Aorta (tissue), 5 donors: ENCODE results near the gene OR9G4. TPM values are rescaled to one million over a fixed set of nuclear protein-coding genes. Genes with fewer than 3 reads are reported as not detected.

ENCODE experiments used
- ATAC-seq: fragments of 200-7000 bp; cut with Tn5 transposase; one replicate; pipeline ENCODE4 v1.9.1; 2022; ENCODE audit warnings: moderate library complexity; ENCODE audit not compliant: low FRiP score
- DNase-seq, 2 donors: peaks; one replicate each; pipeline ENCODE4 v3.0.0-alpha.2; 2020
- H3K27ac ChIP-seq, 2 donors: one replicate each; pipeline ENCODE4 v1.5.1; 2013; ENCODE audit warnings: low read length in 2 of 2, mild to moderate bottlenecking in 2 of 2, moderate library complexity in 2 of 2, control low read depth in 1 of 2, inconsistent platforms in 1 of 2, low read depth in 1 of 2
- H3K27me3 ChIP-seq, 2 donors: one replicate each; pipeline ENCODE4 v1.6.1; 2013; ENCODE audit warnings: control low read depth in 1 of 2, low read length in 1 of 2, mild to moderate bottlenecking in 1 of 2, moderate library complexity in 1 of 2; ENCODE audit not compliant: insufficient read depth in 2 of 2, control insufficient read depth in 1 of 2
- H3K36me3 ChIP-seq, 2 donors: one replicate each; pipeline ENCODE4 v1.6.1; 2013; ENCODE audit warnings: control low read depth in 1 of 2, low read length in 1 of 2, mild to moderate bottlenecking in 1 of 2; ENCODE audit not compliant: insufficient read depth in 2 of 2, control insufficient read depth in 1 of 2
- H3K4me1 ChIP-seq, 2 donors: one replicate each; pipeline ENCODE4 v1.6.1; 2013; ENCODE audit warnings: low read length in 2 of 2, control low read depth in 1 of 2, mild to moderate bottlenecking in 1 of 2, moderate library complexity in 1 of 2; ENCODE audit not compliant: insufficient read depth in 2 of 2, control insufficient read depth in 1 of 2
- H3K4me3 ChIP-seq, 2 donors: one replicate each; pipeline ENCODE4 v1.5.1; 2013; ENCODE audit warnings: low read length in 2 of 2, control low read depth in 1 of 2, mild to moderate bottlenecking in 1 of 2
- H3K9me3 ChIP-seq: one replicate; pipeline ENCODE4 v1.6.1; 2013; ENCODE audit warnings: mild to moderate bottlenecking, low read length; ENCODE audit not compliant: control insufficient read depth
- WGBS, 2 donors: extraction: QIAGEN DNeasy Blood & Tissue Kit; methylation state at CpG; one replicate each; pipeline ENCODE4 v1.1.7; 2013; 5-methylcytosine and 5-hydroxymethylcytosine counted together
- intact Hi-C, 2 donors: fragments of 100-400 bp; cut with DNase I; formaldehyde crosslinking; loops; one replicate each; pipeline versions ENCODE4 v1.14.2 to v1.15.0; 2022
- polyA plus RNA-seq, 2 donors: library from polyadenylated mRNA; stranded (reverse); fragments of 200-250 nt; gene quantifications; one replicate each; pipeline ENCODE4 v1.2.3, GENCODE V29; 2013
- total RNA-seq, 2 donors: library from RNA; stranded (reverse); fragmentation: NEBNext Ultra II Directional; extraction: Animal tissue kit (Norgen Biotek cat#: 25700); gene quantifications; one replicate each; pipeline ENCODE4 v1.2.1, GENCODE V29; 2021
- donor health status: healthy with polysubstance abuse.
- donor health status: Bipolar disorder and iron deficiency.
- donor health status: DM: no; HTN: no; CAD: no.
- donor health status: DM: no; HTN: no; CAD: no.
- donor health status: DM: yes; HTN: yes; CAD: no.

The OR9G4 gene
- total and polyA plus RNA-seq, 4 donors = not detected

- 67% methylated on average over 4 of the region's 4 CpGs for WGBS, 2 donors
- intact Hi-C loops = no loop called here
Measured at GRCh38 chr11:56720513-56720912, 28.0 kb downstream of the OR9G4 start.

GRCh38 chr11:56716379-56716854 lies 32.1 kb downstream of the OR9G4 start:
- WGBS, 2 donors = 72 to 75% methylated on average over 6 of the region's 6 CpGs
- Histone ChIP-seq H3K27ac (no peak overlapping the region), H3K4me3 (no peak overlapping the region), H3K4me1 (no peaks in the 10 kb centered on the region), H3K36me3 (no peaks in the 10 kb centered on the region), H3K9me3 (no peaks in the 10 kb centered on the region), H3K27me3 (no peaks in the 10 kb centered on the region)
- DNase-seq (no peak), ATAC-seq (no peak)
- intact Hi-C loops = no loop called here

More at GRCh38 chr11:56720513-56720912, 28.0 kb downstream of the OR9G4 start:
- no peaks in the 10 kb centered on the region for H3K9me3 ChIP-seq
- H3K4me3 ChIP-seq = no peak overlapping the region
- H3K27me3 ChIP-seq = no peaks in the 10 kb centered on the region
- no peaks in the 10 kb centered on the region for H3K36me3 ChIP-seq
- ATAC-seq (no peak), DNase-seq (no peak)
- no peaks in the 10 kb centered on the region for H3K4me1 ChIP-seq
- H3K27ac ChIP-seq = no peak overlapping the region

GRCh38 chr11:56714206-56714605 lies 34.3 kb downstream of the OR9G4 start:
- intact Hi-C loops = no loop called here
- 64 to 75% methylated on average over 2 of the region's 2 CpGs for WGBS, 2 donors
- H3K27ac ChIP-seq = no peak overlapping the region
- no peaks in the 10 kb centered on the region for H3K4me1 ChIP-seq
- DNase-seq = no peak
- ATAC-seq = no peak
- H3K36me3 ChIP-seq = no peaks in the 10 kb centered on the region
- H3K4me3 ChIP-seq = no peak overlapping the region
- H3K27me3 ChIP-seq = no peaks in the 10 kb centered on the region
- no peaks in the 10 kb centered on the region for H3K9me3 ChIP-seq

- WGBS, 2 donors = 89% methylated on average over 2 of the region's 2 CpGs
- H3K9me3 ChIP-seq = peaks cover 1% of the 10 kb centered on the region
- ATAC-seq (peak; percentile 19), DNase-seq (no peak)
- H3K4me3 ChIP-seq = no peak overlapping the region
- no peaks in the 10 kb centered on the region for H3K36me3 ChIP-seq
- intact Hi-C loops = no loop called here
- H3K27ac ChIP-seq = no peak overlapping the region
- no peaks in the 10 kb centered on the region for H3K27me3 ChIP-seq
- no peaks in the 10 kb centered on the region for H3K4me1 ChIP-seq
Measured at GRCh38 chr11:56706486-56706885, 42.0 kb downstream of the OR9G4 start.

- ATAC-seq (peak; percentile 51), DNase-seq (no peak)
- H3K27me3 ChIP-seq = no peaks in the 10 kb centered on the region
- intact Hi-C loops = no loop called here
- WGBS, 2 donors = 54 to 63% methylated on average over 1 of the region's 1 CpG
- H3K27ac ChIP-seq = no peak overlapping the region
- no peaks in the 10 kb centered on the region for H3K4me1 ChIP-seq
- no peak overlapping the region for H3K4me3 ChIP-seq
- H3K36me3 ChIP-seq = no peaks in the 10 kb centered on the region
- peaks cover 1% of the 10 kb centered on the region for H3K9me3 ChIP-seq
Measured at GRCh38 chr11:56705784-56706396, 42.6 kb downstream of the OR9G4 start.

GRCh38 chr11:56700914-56701485 lies 47.5 kb downstream of the OR9G4 start:
- no peaks in the 10 kb centered on the region for H3K27me3 ChIP-seq
- peak; percentile 54 for ATAC-seq
- WGBS, 2 donors = 60 to 64% methylated on average over 8 of the region's 8 CpGs

GRCh38 chr11:56700242-56700913 lies 48.1 kb downstream of the OR9G4 start:
- intact Hi-C loops = no loop called here
- Histone ChIP-seq H3K4me3 (no peak overlapping the region), H3K27me3 (no peaks in the 10 kb centered on the region), H3K27ac (no peak overlapping the region), H3K4me1 (no peaks in the 10 kb centered on the region), H3K36me3 (no peaks in the 10 kb centered on the region), H3K9me3 (no peaks in the 10 kb centered on the region)
- 52 to 54% methylated on average over 10 of the region's 10 CpGs for WGBS, 2 donors
- DNase-seq (no peak), ATAC-seq (peak; percentile 73)

More at GRCh38 chr11:56700914-56701485, 47.5 kb downstream of the OR9G4 start:
- intact Hi-C loops = no loop called here
- no peaks in the 10 kb centered on the region for H3K36me3 ChIP-seq
- DNase-seq = no peak
- peaks cover 1% of the 10 kb centered on the region for H3K9me3 ChIP-seq
- H3K4me3 ChIP-seq = no peak overlapping the region
- no peak overlapping the region for H3K27ac ChIP-seq
- H3K4me1 ChIP-seq = no peaks in the 10 kb centered on the region

- Histone ChIP-seq H3K4me1 (no peaks in the 10 kb centered on the region), H3K27ac (no peak within 1 kb of the TSS), H3K27me3 (no peaks in the 10 kb centered on the region), H3K36me3 (no peaks in the 10 kb centered on the region), H3K4me3 (no peak within 1 kb of the TSS), H3K9me3 (no peaks in the 10 kb centered on the region)
- intact Hi-C loops = no loop called here
- DNase-seq (no peak), ATAC-seq (no peak)
- 81 to 88% methylated on average over 1 of the region's 1 CpG for WGBS, 2 donors
Measured at GRCh38 chr11:56698795-56699194, 49.7 kb downstream of the OR9G4 start, which contains the start of gene OR9G1. TSS of gene OR9G1 (plus strand) at chr11:56699095. CDS start at chr11:56700388, 1,293 bp downstream.
